H1 (cell line): ENCODE results near the gene SLC47A2.
"Not testable (repeated sequence)": the region's sequence is repeated elsewhere in the genome, so short reads cannot be mapped to it uniquely, and the experiment has no call there.

Experiments
- CTCF ChIP-seq, 3 experiments: IDR thresholded peaks; 1 replicate in 2 of 3; 2 replicates in 1 of 3; pipeline versions ENCODE4 v1.5.1 to v1.6.1; 2011; ENCODE audit warnings: low read length in 3 of 3, mild to moderate bottlenecking in 3 of 3, inconsistent platforms in 2 of 3, low read depth in 1 of 3, moderate library complexity in 1 of 3; ENCODE audit not compliant: insufficient read depth in 1 of 3; ENCODE audit errors: control extremely low read depth in 1 of 3
- EZH2 ChIP-seq: fragments of 200-600 bp; sonication (generic); IDR thresholded peaks from 2 replicates; pipeline ENCODE4 v1.7.1; 2012; ENCODE audit warnings: low read depth, mild to moderate bottlenecking, moderate library complexity, low read length, inconsistent platforms; ENCODE audit not compliant: severe bottlenecking
- MAFK ChIP-seq: IDR thresholded peaks from 2 replicates; pipeline ENCODE4 v1.6.1; 2012; ENCODE audit warnings: low read depth, mild to moderate bottlenecking, improper control_type of control experiment, low read length
- MAX ChIP-seq: IDR thresholded peaks from 2 replicates; pipeline ENCODE4 v1.6.1; 2012; ENCODE audit warnings: inconsistent platforms
- POLR2A ChIP-seq, 2 experiments: IDR thresholded peaks; 1 replicate in 1 of 2; 2 replicates in 1 of 2; pipeline ENCODE4 v1.6.1; 2011; ENCODE audit warnings: low read depth in 2 of 2, low read length in 2 of 2, mild to moderate bottlenecking in 2 of 2; ENCODE audit errors: control extremely low read depth in 1 of 2
- POLR2AphosphoS5 ChIP-seq: IDR thresholded peaks from 2 replicates; pipeline ENCODE4 v1.6.1; 2011; ENCODE audit warnings: low read depth, low read length
- SRF ChIP-seq: IDR thresholded peaks from 2 replicates; pipeline ENCODE4 v1.6.1; 2011; ENCODE audit warnings: mild to moderate bottlenecking, low read depth, low read length, moderate library complexity
- SUZ12 ChIP-seq: fragments of 200-600 bp; sonication (generic); IDR thresholded peaks from 2 replicates; pipeline ENCODE4 v1.6.1; 2012; ENCODE audit warnings: mild to moderate bottlenecking, inconsistent platforms, low read length, moderate library complexity, mixed read lengths

- not testable (repeated sequence) for TF ChIP-seq CTCF (IDR thresholded peaks at IDR 0.05; ENCODE audit: control extremely low read depth in 1 of 3, insufficient read depth in 1 of 3, low read depth in 1 of 3, low read length in 3 of 3); POLR2A (IDR thresholded peaks at IDR 0.05; ENCODE audit: control extremely low read depth in 1 of 2, low read depth in 2 of 2, low read length in 2 of 2); SUZ12; SRF; MAFK; MAX; EZH2; POLR2AphosphoS5
These were observed 47.6 kb upstream of the SLC47A2 start for GRCh38 chr17:19763991-19764390.
